GM21576 (cell line): ENCODE data around the gene PAX2.

Source experiments
- ATAC-seq: cut with Tn5 transposase; IDR thresholded peaks from one replicate; pipeline ENCODE4 v1.9.1; 2021; ENCODE audit warnings: mild to moderate bottlenecking, moderate library complexity; ENCODE audit not compliant: unreplicated experiment

PAX2 gene

GRCh38 chr10:100750291-100751210, 5.2 kb downstream of the PAX2 start:
- no peak for ATAC-seq

GRCh38 chr10:100751211-100751933, 6.0 kb downstream of the PAX2 start:
- ATAC-seq = no peak

GRCh38 chr10:100755821-100756220, 10.4 kb downstream of the PAX2 start:
- no peak for ATAC-seq

- no peak for ATAC-seq
Measured at GRCh38 chr10:100759331-100759730, 13.9 kb downstream of the PAX2 start.

- no peak for ATAC-seq
Measured at GRCh38 chr10:100760726-100761125, 15.3 kb downstream of the PAX2 start.

GRCh38 chr10:100761191-100761590, 15.8 kb downstream of the PAX2 start:
- ATAC-seq = no peak

GRCh38 chr10:100763043-100763747, 17.8 kb downstream of the PAX2 start:
- ATAC-seq = no peak

- ATAC-seq = no peak
Measured at GRCh38 chr10:100766693-100767421, 21.5 kb downstream of the PAX2 start.

- no peak for ATAC-seq
Measured at GRCh38 chr10:100767422-100767775, 22.0 kb downstream of the PAX2 start.

GRCh38 chr10:100769481-100769880, 24.1 kb downstream of the PAX2 start:
- no peak for ATAC-seq

GRCh38 chr10:100773646-100774045, 28.3 kb downstream of the PAX2 start:
- no peak for ATAC-seq

GRCh38 chr10:100774223-100774622, 28.8 kb downstream of the PAX2 start:
- no peak for ATAC-seq

GRCh38 chr10:100774876-100775275, 29.5 kb downstream of the PAX2 start:
- ATAC-seq = no peak

GRCh38 chr10:100775386-100775785, 30.0 kb downstream of the PAX2 start:
- no peak for ATAC-seq

GRCh38 chr10:100775871-100776270, 30.5 kb downstream of the PAX2 start:
- no peak for ATAC-seq

- no peak for ATAC-seq
Measured at GRCh38 chr10:100776671-100777070, 31.3 kb downstream of the PAX2 start.

GRCh38 chr10:100779329-100779728, 33.9 kb downstream of the PAX2 start:
- no peak for ATAC-seq

GRCh38 chr10:100780324-100780723, 34.9 kb downstream of the PAX2 start:
- ATAC-seq = no peak

GRCh38 chr10:100781145-100781665, 35.8 kb downstream of the PAX2 start:
- ATAC-seq = no peak

GRCh38 chr10:100782461-100783244, 37.3 kb downstream of the PAX2 start:
- ATAC-seq = no peak
